Bronchial smooth muscle cell (primary cell): Measurements from ENCODE around the gene RCOR3. TPM values are rescaled to one million over a fixed set of nuclear protein-coding genes. Genes with fewer than 3 reads are reported as not detected.

Experiments
- total RNA-seq: library from RNA; depleted of rRNA; stranded (reverse); fragments of >200 nt; gene quantifications from 2 replicates; pipeline ENCODE4 v1.2.1, GENCODE V29; 2014

Gene RCOR3
- 14.0 and 17.9 TPM in 2 replicates for total RNA-seq

GRCh38 chr1:211258756-211259637 lies at the start of gene RCOR3:
Gene RCOR3 (plus strand): TSS chr1:211259366. CDS start chr1:211259561, 195 bp downstream.

GRCh38 chr1:211326528-211327345 lies 67.6 kb downstream of the RCOR3 start, which contains the start of gene TRAF5:
Gene TRAF5 (plus strand): TSS chr1:211326833. CDS start chr1:211353240, 26,407 bp downstream.

Other genes with a start within 250 kb of the RCOR3 start
- not detected in 2 replicates for gene KCNH1, start 125.2 kb upstream of the RCOR3 start, total RNA-seq
- gene TRAF5, start 67.5 kb downstream of the RCOR3 start, total RNA-seq: 5.3 and 6.5 TPM in 2 replicates
- gene RD3, start 232.8 kb downstream of the RCOR3 start, total RNA-seq: not detected in 2 replicates